ENCODE results near the gene ASF1B.

The ASF1B gene

GRCh38 chr19:14111486-14111885, 24.9 kb downstream of the ASF1B start:
- no peak for DNase-seq (ENCODE audit: low read depth)
- no peak for TF ChIP-seq CTCF (conservative IDR thresholded peaks at IDR 0.05; ENCODE audit: control insufficient read depth, insufficient read depth, low read depth, low read length)

GRCh38 chr19:14110650-14111049, 25.7 kb downstream of the ASF1B start:
- DNase-seq (ENCODE audit: low read depth), result no peak
- no peak for TF ChIP-seq CTCF (conservative IDR thresholded peaks at IDR 0.05; ENCODE audit: control insufficient read depth, insufficient read depth, low read depth, low read length)
- no peak overlapping the region for H3K4me3 ChIP-seq (ENCODE audit: control insufficient read depth, low read depth, low read length)

More at GRCh38 chr19:14111486-14111885, 24.9 kb downstream of the ASF1B start:
- H3K4me3 ChIP-seq (ENCODE audit: control insufficient read depth, low read depth, low read length), result no peak overlapping the region

- DNase-seq (ENCODE audit: low read depth), result peak; percentile 70
- TF ChIP-seq CTCF (conservative IDR thresholded peaks at IDR 0.05; ENCODE audit: control insufficient read depth, insufficient read depth, low read depth, low read length), result no peak
- H3K4me3 ChIP-seq (ENCODE audit: control insufficient read depth, low read depth, low read length), result no peak overlapping the region
These were observed 28.6 kb downstream of the ASF1B start for GRCh38 chr19:14107581-14108461.

- no peak for DNase-seq (ENCODE audit: low read depth)
- no peak overlapping the region for H3K4me3 ChIP-seq (ENCODE audit: control insufficient read depth, low read depth, low read length)
- no peak for TF ChIP-seq CTCF (conservative IDR thresholded peaks at IDR 0.05; ENCODE audit: control insufficient read depth, insufficient read depth, low read depth, low read length)
These were observed 29.5 kb downstream of the ASF1B start for GRCh38 chr19:14106840-14107239.

GRCh38 chr19:14105680-14106079, 30.7 kb downstream of the ASF1B start:
- no peak for TF ChIP-seq CTCF (conservative IDR thresholded peaks at IDR 0.05; ENCODE audit: control insufficient read depth, insufficient read depth, low read depth, low read length)

GRCh38 chr19:14103310-14103709, 33.1 kb downstream of the ASF1B start:
- TF ChIP-seq CTCF (conservative IDR thresholded peaks at IDR 0.05; ENCODE audit: control insufficient read depth, insufficient read depth, low read depth, low read length), result no peak
- no peak for DNase-seq (ENCODE audit: low read depth)
- H3K4me3 ChIP-seq (ENCODE audit: control insufficient read depth, low read depth, low read length), result no peak overlapping the region

More at GRCh38 chr19:14105680-14106079, 30.7 kb downstream of the ASF1B start:
- no peak for DNase-seq (ENCODE audit: low read depth)
- H3K4me3 ChIP-seq (ENCODE audit: control insufficient read depth, low read depth, low read length), result no peak overlapping the region
